ENCODE measurements around the gene NOTO.

Gene NOTO

DNA sequence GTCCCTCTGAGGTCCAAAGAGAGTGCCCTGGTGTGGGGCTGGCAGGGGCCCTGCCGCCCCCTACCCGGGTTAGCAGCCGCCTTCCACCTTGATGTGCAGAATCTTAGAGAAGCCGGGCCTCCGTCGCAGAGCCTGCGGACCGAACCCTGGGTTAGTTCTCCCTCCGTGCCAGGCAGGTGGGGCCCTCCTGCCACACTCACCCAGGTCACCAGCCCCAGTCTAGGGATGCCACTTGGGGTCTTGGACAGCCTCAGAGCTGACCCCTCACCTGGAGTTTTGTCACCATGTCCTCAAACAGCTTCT is 56.5 kb downstream of the NOTO start:
- DNase-seq = no peak

- no peak for DNase-seq
Measured at GRCh38 chr2:73259276-73259675, 56.9 kb downstream of the NOTO start.

- DNase-seq = no peak
Measured at GRCh38 chr2:73259704-73260337, 57.4 kb downstream of the NOTO start.

- DNase-seq = no peak
Measured at GRCh38 chr2:73260338-73260984, 58.1 kb downstream of the NOTO start.

Measured in NCI-H146 (cell line).